Neutrophil (primary cell): ENCODE measurements around the gene TLCD2.

ENCODE experiments used
- H3K27ac ChIP-seq: fragments of 200-600 bp; sonication (generic); 2 replicates; pipeline ENCODE4 v1.5.1; 2016; ENCODE audit warnings: mild to moderate bottlenecking, moderate library complexity
- H3K27me3 ChIP-seq: fragments of 200-600 bp; sonication (generic); 2 replicates; pipeline ENCODE4 v1.6.0; 2016; ENCODE audit warnings: mild to moderate bottlenecking
- H3K36me3 ChIP-seq: fragments of 200-600 bp; sonication (generic); 2 replicates; pipeline ENCODE4 v1.5.1; 2017
- H3K4me1 ChIP-seq, 2 experiments: fragments of 200-600 bp in 1 of 2; sonication (generic) in 1 of 2; 1 replicate in 1 of 2; 2 replicates in 1 of 2; pipeline versions ENCODE4 v1.5.1 to v1.6.1; 2013 to 2016; ENCODE audit warnings: low read depth in 1 of 2, low read length in 1 of 2, mild to moderate bottlenecking in 1 of 2, moderate library complexity in 1 of 2; ENCODE audit not compliant: control insufficient read depth in 1 of 2, insufficient read depth in 1 of 2
- H3K4me3 ChIP-seq, 2 experiments: fragments of 200-600 bp in 1 of 2; sonication (generic) in 1 of 2; 1 replicate in 1 of 2; 2 replicates in 1 of 2; pipeline ENCODE4 v1.5.1; 2013 to 2016; ENCODE audit warnings: low read depth in 1 of 2, low read length in 1 of 2, mild to moderate bottlenecking in 1 of 2, moderate library complexity in 1 of 2
- H3K9me3 ChIP-seq: fragments of 200-600 bp; sonication (generic); 2 replicates; pipeline ENCODE4 v1.5.1; 2016
- CTCF ChIP-seq: fragments of 200-600 bp; sonication (generic); IDR thresholded peaks from 2 replicates; pipeline ENCODE4 v1.5.1; 2016; ENCODE audit warnings: antibody characterized with exemption

The TLCD2 gene

GRCh38 chr17:1709971-1710806, at the start of gene TLCD2:
Gene TLCD2, minus strand, starts transcription at chr17:1710377. Its CDS starts 135 bp downstream, at chr17:1710242.
- Histone ChIP-seq H3K27me3 (peaks cover 87% of the 10 kb centered on the region), H3K4me3 (peak within 1 kb of the TSS; percentile 58 to 62), H3K9me3 (no peaks in the 10 kb centered on the region), H3K36me3 (peaks cover 22% of the 10 kb centered on the region), H3K27ac (no peak within 1 kb of the TSS), H3K4me1 (peaks cover 35 to 43% of the 10 kb centered on the region in 2 experiments)
- no peak for TF ChIP-seq CTCF

GRCh38 chr17:1759529-1759928, 49.4 kb upstream of the TLCD2 start:
- H3K4me1 ChIP-seq = peaks cover 0 to 3% of the 10 kb centered on the region in 2 experiments
- no peak overlapping the region for H3K27ac ChIP-seq

GRCh38 chr17:1758807-1759206, 48.6 kb upstream of the TLCD2 start:
- Histone ChIP-seq H3K27me3 (peaks cover 22% of the 10 kb centered on the region), H3K4me3 (no peak overlapping the region)
- TF ChIP-seq CTCF = no peak

More at GRCh38 chr17:1759529-1759928, 49.4 kb upstream of the TLCD2 start:
- no peaks in the 10 kb centered on the region for H3K36me3 ChIP-seq
- H3K9me3 ChIP-seq = no peaks in the 10 kb centered on the region
- TF ChIP-seq CTCF = no peak
- no peak overlapping the region for H3K4me3 ChIP-seq
- peaks cover 28% of the 10 kb centered on the region for H3K27me3 ChIP-seq

GRCh38 chr17:1755827-1756262, 45.7 kb upstream of the TLCD2 start:
- no peak overlapping the region for H3K27ac ChIP-seq
- H3K4me3 ChIP-seq = no peak overlapping the region
- no peaks in the 10 kb centered on the region for H3K9me3 ChIP-seq
- H3K36me3 ChIP-seq = no peaks in the 10 kb centered on the region
- no peak for TF ChIP-seq CTCF
- peaks cover 5 to 9% of the 10 kb centered on the region in 2 experiments for H3K4me1 ChIP-seq
- peaks cover 7% of the 10 kb centered on the region for H3K27me3 ChIP-seq

More at GRCh38 chr17:1758807-1759206, 48.6 kb upstream of the TLCD2 start:
- Histone ChIP-seq H3K4me1 (peaks cover 0 to 3% of the 10 kb centered on the region in 2 experiments), H3K36me3 (no peaks in the 10 kb centered on the region), H3K9me3 (no peaks in the 10 kb centered on the region), H3K27ac (no peak overlapping the region)

GRCh38 chr17:1755252-1755826, 45.2 kb upstream of the TLCD2 start:
- no peak for TF ChIP-seq CTCF
- Histone ChIP-seq H3K4me3 (no peak overlapping the region), H3K36me3 (no peaks in the 10 kb centered on the region), H3K9me3 (no peaks in the 10 kb centered on the region), H3K4me1 (peaks cover 5 to 9% of the 10 kb centered on the region in 2 experiments), H3K27ac (no peak overlapping the region), H3K27me3 (peaks cover 7% of the 10 kb centered on the region)
